Measurements from ENCODE around the gene ASZ1.
"Not testable (repeated sequence)": the region's sequence is repeated elsewhere in the genome, so short reads cannot be mapped to it uniquely, and the experiment has no call there.

Gene ASZ1

GRCh38 chr7:117427258-117427701 is at the start of gene ASZ1:
Gene ASZ1, minus strand, starts transcription at chr7:117427493. Its CDS starts 33 bp downstream, at chr7:117427460.
- peaks cover 4% of the 10 kb centered on the region for H3K9me3 Mint-ChIP-seq
- no peaks in the 10 kb centered on the region for H3K4me1 Mint-ChIP-seq (ENCODE audit: low read depth)
- H3K27ac Mint-ChIP-seq: no peak within 1 kb of the TSS
- H3K36me3 Mint-ChIP-seq (ENCODE audit: low read depth): no peaks in the 10 kb centered on the region
- no peak within 1 kb of the TSS for H3K4me3 Mint-ChIP-seq
- H3K27me3 Mint-ChIP-seq (ENCODE audit: low read depth): no peaks in the 10 kb centered on the region

GRCh38 chr7:117476557-117477215 is 49.4 kb upstream of the ASZ1 start:
- Mint-ChIP-seq H3K4me3 (no peak overlapping the region), H3K9me3 (no peaks in the 10 kb centered on the region), H3K27me3 (ENCODE audit: low read depth) (peaks cover 47% of the 10 kb centered on the region), H3K36me3 (ENCODE audit: low read depth) (no peaks in the 10 kb centered on the region), H3K4me1 (ENCODE audit: low read depth) (no peaks in the 10 kb centered on the region), H3K27ac (no peak overlapping the region)

GRCh38 chr7:117472335-117472734 is 45.0 kb upstream of the ASZ1 start:
- H3K36me3 Mint-ChIP-seq (ENCODE audit: low read depth): no peaks in the 10 kb centered on the region
- H3K4me3 Mint-ChIP-seq: no peak overlapping the region
- peaks cover 10% of the 10 kb centered on the region for H3K27me3 Mint-ChIP-seq (ENCODE audit: low read depth)
- no peaks in the 10 kb centered on the region for H3K9me3 Mint-ChIP-seq
- no peak overlapping the region for H3K27ac Mint-ChIP-seq
- H3K4me1 Mint-ChIP-seq (ENCODE audit: low read depth): no peaks in the 10 kb centered on the region

- H3K4me3 Mint-ChIP-seq: no peak overlapping the region
- H3K27ac Mint-ChIP-seq: no peak overlapping the region
- H3K4me1 Mint-ChIP-seq (ENCODE audit: low read depth): no peaks in the 10 kb centered on the region
- no peaks in the 10 kb centered on the region for H3K36me3 Mint-ChIP-seq (ENCODE audit: low read depth)
- H3K27me3 Mint-ChIP-seq (ENCODE audit: low read depth): no peaks in the 10 kb centered on the region
- H3K9me3 Mint-ChIP-seq: no peaks in the 10 kb centered on the region
Observed at GRCh38 chr7:117470777-117471176, 43.5 kb upstream of the ASZ1 start.

GRCh38 chr7:117468174-117468573 is 40.9 kb upstream of the ASZ1 start:
- no peaks in the 10 kb centered on the region for H3K9me3 Mint-ChIP-seq
- no peaks in the 10 kb centered on the region for H3K36me3 Mint-ChIP-seq (ENCODE audit: low read depth)
- no peaks in the 10 kb centered on the region for H3K4me1 Mint-ChIP-seq (ENCODE audit: low read depth)

GRCh38 chr7:117460815-117461214 is 33.5 kb upstream of the ASZ1 start:
- not testable (repeated sequence) for H3K27me3 Mint-ChIP-seq (ENCODE audit: low read depth); H3K4me3 Mint-ChIP-seq; H3K27ac Mint-ChIP-seq; H3K36me3 Mint-ChIP-seq (ENCODE audit: low read depth); H3K9me3 Mint-ChIP-seq; H3K4me1 Mint-ChIP-seq (ENCODE audit: low read depth)

More at GRCh38 chr7:117468174-117468573, 40.9 kb upstream of the ASZ1 start:
- Mint-ChIP-seq H3K27me3 (ENCODE audit: low read depth) (no peaks in the 10 kb centered on the region), H3K4me3 (no peak overlapping the region), H3K27ac (no peak overlapping the region)

GRCh38 chr7:117459735-117460134 is 32.4 kb upstream of the ASZ1 start:
- Mint-ChIP-seq H3K4me1 (ENCODE audit: low read depth) (no peaks in the 10 kb centered on the region), H3K9me3 (no peaks in the 10 kb centered on the region), H3K27me3 (ENCODE audit: low read depth) (no peaks in the 10 kb centered on the region), H3K27ac (no peak overlapping the region), H3K4me3 (no peak overlapping the region), H3K36me3 (ENCODE audit: low read depth) (no peaks in the 10 kb centered on the region)

GRCh38 chr7:117458977-117459583 is 31.8 kb upstream of the ASZ1 start:
- Mint-ChIP-seq H3K4me1 (ENCODE audit: low read depth) (no peaks in the 10 kb centered on the region), H3K27ac (no peak overlapping the region)

GRCh38 chr7:117448655-117449054 is 21.4 kb upstream of the ASZ1 start:
- H3K9me3 Mint-ChIP-seq: no peaks in the 10 kb centered on the region
- H3K4me1 Mint-ChIP-seq (ENCODE audit: low read depth): no peaks in the 10 kb centered on the region
- no peaks in the 10 kb centered on the region for H3K27me3 Mint-ChIP-seq (ENCODE audit: low read depth)
- no peak overlapping the region for H3K4me3 Mint-ChIP-seq
- H3K36me3 Mint-ChIP-seq (ENCODE audit: low read depth): no peaks in the 10 kb centered on the region
- no peak overlapping the region for H3K27ac Mint-ChIP-seq

More at GRCh38 chr7:117458977-117459583, 31.8 kb upstream of the ASZ1 start:
- Mint-ChIP-seq H3K27me3 (ENCODE audit: low read depth) (no peaks in the 10 kb centered on the region), H3K36me3 (ENCODE audit: low read depth) (no peaks in the 10 kb centered on the region), H3K4me3 (no peak overlapping the region), H3K9me3 (no peaks in the 10 kb centered on the region)

GRCh38 chr7:117446220-117446815 is 19.0 kb upstream of the ASZ1 start:
- Mint-ChIP-seq H3K36me3 (ENCODE audit: low read depth) (no peaks in the 10 kb centered on the region), H3K4me3 (no peak overlapping the region), H3K27me3 (ENCODE audit: low read depth) (no peaks in the 10 kb centered on the region), H3K9me3 (no peaks in the 10 kb centered on the region), H3K4me1 (ENCODE audit: low read depth) (no peaks in the 10 kb centered on the region), H3K27ac (no peak overlapping the region)

GRCh38 chr7:117445206-117445605 is 17.9 kb upstream of the ASZ1 start:
- Mint-ChIP-seq H3K27me3 (ENCODE audit: low read depth) (no peaks in the 10 kb centered on the region), H3K27ac (no peak overlapping the region), H3K36me3 (ENCODE audit: low read depth) (no peaks in the 10 kb centered on the region), H3K4me1 (ENCODE audit: low read depth) (no peaks in the 10 kb centered on the region), H3K9me3 (no peaks in the 10 kb centered on the region), H3K4me3 (no peak overlapping the region)

- no peaks in the 10 kb centered on the region for H3K36me3 Mint-ChIP-seq (ENCODE audit: low read depth)
- no peaks in the 10 kb centered on the region for H3K9me3 Mint-ChIP-seq
- H3K27ac Mint-ChIP-seq: no peak overlapping the region
- no peak overlapping the region for H3K4me3 Mint-ChIP-seq
- H3K4me1 Mint-ChIP-seq (ENCODE audit: low read depth): no peaks in the 10 kb centered on the region
- no peaks in the 10 kb centered on the region for H3K27me3 Mint-ChIP-seq (ENCODE audit: low read depth)
Observed at GRCh38 chr7:117444646-117445045, 17.4 kb upstream of the ASZ1 start.

- Mint-ChIP-seq H3K9me3 (no peaks in the 10 kb centered on the region), H3K27ac (no peak overlapping the region), H3K4me1 (ENCODE audit: low read depth) (peaks cover 3% of the 10 kb centered on the region), H3K4me3 (no peak overlapping the region), H3K36me3 (ENCODE audit: low read depth) (no peaks in the 10 kb centered on the region), H3K27me3 (ENCODE audit: low read depth) (no peaks in the 10 kb centered on the region)
Observed at GRCh38 chr7:117435475-117436043, 8.3 kb upstream of the ASZ1 start.

- Mint-ChIP-seq H3K27me3 (ENCODE audit: low read depth) (no peaks in the 10 kb centered on the region), H3K4me1 (ENCODE audit: low read depth) (no peaks in the 10 kb centered on the region), H3K9me3 (peaks cover 3% of the 10 kb centered on the region), H3K4me3 (no peak overlapping the region), H3K36me3 (ENCODE audit: low read depth) (no peaks in the 10 kb centered on the region), H3K27ac (no peak overlapping the region)
Observed at GRCh38 chr7:117424090-117424829, 3.0 kb downstream of the ASZ1 start.
